DOHH2 (cell line): ENCODE data around the gene CLIC1.

Source experiments
- H3F3A ChIP-seq: fragments of 200-600 bp; sonication (generic), shearing (Covaris generic); 2 replicates; pipeline ENCODE4 v1.6.0; 2016; ENCODE audit warnings: antibody characterized with exemption, mild to moderate bottlenecking; ENCODE audit not compliant: control insufficient read depth, insufficient read depth
- H3K27ac ChIP-seq: fragments of 200-600 bp; sonication (generic); 2 replicates; pipeline ENCODE4 v1.5.1; 2014; ENCODE audit warnings: low read depth, mild to moderate bottlenecking, low read length, moderate library complexity
- H3K27me3 ChIP-seq: fragments of 200-600 bp; sonication (generic); 2 replicates; pipeline ENCODE4 v1.6.1; 2014; ENCODE audit warnings: mild to moderate bottlenecking, low read length, mixed read lengths; ENCODE audit not compliant: control insufficient read depth
- H3K36me3 ChIP-seq: fragments of 200-600 bp; sonication (generic); 2 replicates; pipeline ENCODE4 v1.6.1; 2014; ENCODE audit warnings: mild to moderate bottlenecking, low read length, moderate library complexity, mixed read lengths; ENCODE audit not compliant: control insufficient read depth
- H3K4me1 ChIP-seq: fragments of 200-600 bp; sonication (generic); 2 replicates; pipeline ENCODE4 v1.6.1; 2014; ENCODE audit warnings: mild to moderate bottlenecking, low read length, mixed read lengths; ENCODE audit not compliant: control insufficient read depth
- H3K4me2 ChIP-seq: fragments of 200-600 bp; sonication (generic); 2 replicates; pipeline ENCODE4 v1.6.0; 2014; ENCODE audit warnings: mild to moderate bottlenecking, low read length, moderate library complexity
- H3K4me3 ChIP-seq: fragments of 200-600 bp; sonication (generic); 2 replicates; pipeline ENCODE4 v1.5.1; 2014; ENCODE audit warnings: mild to moderate bottlenecking, low read length, mixed read lengths
- H3K79me2 ChIP-seq: fragments of 200-600 bp; sonication (generic); 2 replicates; pipeline ENCODE4 v1.6.1; 2014; ENCODE audit warnings: mild to moderate bottlenecking, low read length, mixed read lengths; ENCODE audit not compliant: control insufficient read depth
- H3K9me2 ChIP-seq: fragments of 200-600 bp; sonication (generic); replicated peaks from 2 replicates; pipeline ENCODE4 v1.6.1; 2014; ENCODE audit warnings: mild to moderate bottlenecking, low read length, mixed read lengths; ENCODE audit not compliant: control insufficient read depth
- H3K9me3 ChIP-seq: fragments of 200-600 bp; sonication (generic); 2 replicates; pipeline ENCODE4 v1.6.1; 2014; ENCODE audit warnings: antibody characterized with exemption, low read length, mixed read lengths; ENCODE audit not compliant: control insufficient read depth, insufficient read depth
- H4K20me1 ChIP-seq: fragments of 200-600 bp; sonication (generic); 2 replicates; pipeline ENCODE4 v1.6.0; 2014; ENCODE audit warnings: low read depth, mild to moderate bottlenecking, antibody characterized with exemption, low read length, moderate library complexity; ENCODE audit not compliant: control insufficient read depth, insufficient read depth
- CTCF ChIP-seq: fragments of 200-600 bp; sonication (generic); IDR thresholded peaks from one replicate; pipeline ENCODE4 v1.5.1; 2014; ENCODE audit warnings: antibody characterized with exemption, mild to moderate bottlenecking, low read depth, low read length; ENCODE audit not compliant: poor library complexity, severe bottlenecking
- EZH2phosphoT487 ChIP-seq: fragments of 200-600 bp; sonication (generic); IDR thresholded peaks from 2 replicates; pipeline ENCODE4 v1.6.1; 2017; ENCODE audit warnings: borderline replicate concordance, mild to moderate bottlenecking, antibody characterized with exemption, low read length, moderate library complexity, mixed read lengths

The CLIC1 gene

GRCh38 chr6:31730631-31731086 is 5.7 kb downstream of the CLIC1 start:
- Histone ChIP-seq H4K20me1 (peaks cover 13% of the 10 kb centered on the region; the same call in 1 of the 2 replicates), H3F3A (peaks cover 33% of the 10 kb centered on the region), H3K36me3 (peaks cover 76% of the 10 kb centered on the region), H3K4me3 (no peak overlapping the region), H3K27ac (no peak overlapping the region), H3K9me2 (no peaks in the 10 kb centered on the region), H3K4me1 (peaks cover 55% of the 10 kb centered on the region), H3K9me3 (no peaks in the 10 kb centered on the region), H3K4me2 (peak overlapping the region; percentile 90), H3K79me2 (peaks cover 27% of the 10 kb centered on the region), H3K27me3 (no peaks in the 10 kb centered on the region)
- TF ChIP-seq CTCF (no peak), EZH2phosphoT487 (no peak)

- peaks cover 13% of the 10 kb centered on the region; the same call in 1 of the 2 replicates for H4K20me1 ChIP-seq
- peaks cover 55% of the 10 kb centered on the region for H3K4me1 ChIP-seq
- H3K9me3 ChIP-seq = no peaks in the 10 kb centered on the region
- H3K27ac ChIP-seq = peak overlapping the region; percentile 35
- H3K79me2 ChIP-seq = peaks cover 21% of the 10 kb centered on the region
- H3K9me2 ChIP-seq = no peaks in the 10 kb centered on the region
- H3K4me3 ChIP-seq = peak overlapping the region; percentile 86
- peaks cover 33% of the 10 kb centered on the region for H3F3A ChIP-seq
- no peaks in the 10 kb centered on the region for H3K27me3 ChIP-seq
- H3K4me2 ChIP-seq = peak overlapping the region; percentile 90
- TF ChIP-seq CTCF (peak; percentile 15), EZH2phosphoT487 (no peak)
- H3K36me3 ChIP-seq = peaks cover 70% of the 10 kb centered on the region
Measured at GRCh38 chr6:31729979-31730630, 6.2 kb downstream of the CLIC1 start.

DNA sequence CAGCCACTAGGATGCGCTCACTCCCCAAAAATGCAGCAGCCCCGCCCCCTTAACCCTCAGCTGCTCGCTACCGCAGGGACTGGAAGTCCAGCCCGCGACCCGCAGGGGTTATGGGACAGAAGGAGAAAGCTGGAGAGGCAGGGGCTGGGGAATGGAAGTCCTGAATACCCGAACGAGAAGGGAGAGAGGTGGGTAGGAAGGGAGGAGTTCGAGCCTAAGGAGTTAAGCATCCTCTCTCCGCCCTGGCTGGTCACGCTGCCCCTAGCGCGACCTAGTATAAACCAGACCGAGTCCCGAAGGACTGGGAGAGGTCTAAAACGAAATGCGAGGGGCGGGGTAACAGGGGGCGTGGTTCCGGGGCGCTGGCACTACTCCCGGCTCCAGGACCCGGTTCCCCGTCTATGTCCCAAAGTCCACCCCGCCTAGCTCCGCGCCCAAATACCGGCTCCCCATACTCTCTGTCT is 6.8 kb downstream of the CLIC1 start:
- peak; percentile 12 for TF ChIP-seq CTCF
- TF ChIP-seq EZH2phosphoT487 = no peak
- Histone ChIP-seq H3F3A (peaks cover 32% of the 10 kb centered on the region), H3K4me1 (peaks cover 51% of the 10 kb centered on the region), H3K4me2 (peak overlapping the region; percentile 90), H3K27ac (peak overlapping the region; percentile 35), H3K4me3 (peak overlapping the region; percentile 86), H3K9me3 (no peaks in the 10 kb centered on the region), H3K27me3 (no peaks in the 10 kb centered on the region), H3K36me3 (peaks cover 65% of the 10 kb centered on the region), H4K20me1 (peaks cover 12% of the 10 kb centered on the region; the same call in 1 of the 2 replicates), H3K9me2 (no peaks in the 10 kb centered on the region), H3K79me2 (peaks cover 15% of the 10 kb centered on the region)
